ENCODE measurements around the gene WNT16. TPM values are rescaled to one million over a fixed set of nuclear protein-coding genes. Genes with fewer than 3 reads are reported as not detected.

WNT16 gene
- total RNA-seq, 1 donor from 2014 or later = not detected

DNA sequence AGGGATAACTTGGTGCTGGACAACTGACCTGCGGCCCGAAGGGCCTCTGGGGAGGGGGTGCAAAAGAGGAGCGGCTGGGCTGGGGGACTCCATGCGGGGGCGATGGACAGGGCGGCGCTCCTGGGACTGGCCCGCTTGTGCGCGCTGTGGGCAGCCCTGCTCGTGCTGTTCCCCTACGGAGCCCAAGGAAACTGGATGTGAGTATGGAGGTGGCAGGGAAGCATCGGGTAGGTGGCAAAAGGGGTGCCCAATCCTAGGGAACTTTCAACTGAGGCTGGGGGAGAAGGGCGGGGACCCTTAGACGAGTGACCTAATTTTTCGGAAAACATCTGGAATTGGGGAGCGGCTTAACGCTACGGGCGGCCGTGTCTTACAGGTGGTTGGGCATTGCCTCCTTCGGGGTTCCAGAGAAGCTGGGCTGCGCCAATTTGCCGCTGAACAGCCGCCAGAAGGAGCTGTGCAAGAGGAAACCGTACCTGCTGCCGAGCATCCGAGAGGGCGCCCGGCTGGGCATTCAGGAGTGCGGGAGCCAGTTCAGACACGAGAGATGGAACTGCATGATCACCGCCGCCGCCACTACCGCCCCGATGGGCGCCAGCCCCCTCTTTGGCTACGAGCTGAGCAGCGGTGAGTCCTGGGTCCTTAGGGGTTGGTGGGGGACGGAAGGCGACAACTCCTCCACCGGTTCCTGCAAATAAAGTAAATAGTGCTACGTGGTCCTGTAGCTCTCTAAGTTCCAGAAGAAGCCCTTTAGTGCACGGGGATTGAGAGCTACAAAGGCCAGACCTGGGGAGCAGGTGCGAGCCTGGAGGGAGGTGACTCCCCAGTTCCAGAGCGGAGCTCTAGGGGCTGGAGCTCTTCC is 622 bp downstream of the WNT16 start:
- TF ChIP-seq, protein P1, sequence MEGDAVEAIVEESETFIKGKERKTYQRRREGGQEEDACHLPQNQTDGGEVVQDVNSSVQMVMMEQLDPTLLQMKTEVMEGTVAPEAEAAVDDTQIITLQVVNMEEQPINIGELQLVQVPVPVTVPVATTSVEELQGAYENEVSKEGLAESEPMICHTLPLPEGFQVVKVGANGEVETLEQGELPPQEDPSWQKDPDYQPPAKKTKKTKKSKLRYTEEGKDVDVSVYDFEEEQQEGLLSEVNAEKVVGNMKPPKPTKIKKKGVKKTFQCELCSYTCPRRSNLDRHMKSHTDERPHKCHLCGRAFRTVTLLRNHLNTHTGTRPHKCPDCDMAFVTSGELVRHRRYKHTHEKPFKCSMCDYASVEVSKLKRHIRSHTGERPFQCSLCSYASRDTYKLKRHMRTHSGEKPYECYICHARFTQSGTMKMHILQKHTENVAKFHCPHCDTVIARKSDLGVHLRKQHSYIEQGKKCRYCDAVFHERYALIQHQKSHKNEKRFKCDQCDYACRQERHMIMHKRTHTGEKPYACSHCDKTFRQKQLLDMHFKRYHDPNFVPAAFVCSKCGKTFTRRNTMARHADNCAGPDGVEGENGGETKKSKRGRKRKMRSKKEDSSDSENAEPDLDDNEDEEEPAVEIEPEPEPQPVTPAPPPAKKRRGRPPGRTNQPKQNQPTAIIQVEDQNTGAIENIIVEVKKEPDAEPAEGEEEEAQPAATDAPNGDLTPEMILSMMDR (IDR thresholded peaks at IDR 0.05) = no peak
- intact Hi-C loops (cut with DNase I) = no loop called here
- no peak overlapping the region for H3K27ac ChIP-seq
- H3K27me3 ChIP-seq = peaks cover 28% of the 10 kb centered on the region
- no peaks in the 10 kb centered on the region for H3K9me3 ChIP-seq
- peaks cover 8 to 14% of the 10 kb centered on the region in 2 donors for H3K4me1 ChIP-seq
- DNase-seq (ENCODE audit: low spot score in 2 of 2) = no peak
- H3K4me3 ChIP-seq = peak overlapping the region; percentile 15 to 55
- H3K36me3 ChIP-seq = no peaks in the 10 kb centered on the region

DNA sequence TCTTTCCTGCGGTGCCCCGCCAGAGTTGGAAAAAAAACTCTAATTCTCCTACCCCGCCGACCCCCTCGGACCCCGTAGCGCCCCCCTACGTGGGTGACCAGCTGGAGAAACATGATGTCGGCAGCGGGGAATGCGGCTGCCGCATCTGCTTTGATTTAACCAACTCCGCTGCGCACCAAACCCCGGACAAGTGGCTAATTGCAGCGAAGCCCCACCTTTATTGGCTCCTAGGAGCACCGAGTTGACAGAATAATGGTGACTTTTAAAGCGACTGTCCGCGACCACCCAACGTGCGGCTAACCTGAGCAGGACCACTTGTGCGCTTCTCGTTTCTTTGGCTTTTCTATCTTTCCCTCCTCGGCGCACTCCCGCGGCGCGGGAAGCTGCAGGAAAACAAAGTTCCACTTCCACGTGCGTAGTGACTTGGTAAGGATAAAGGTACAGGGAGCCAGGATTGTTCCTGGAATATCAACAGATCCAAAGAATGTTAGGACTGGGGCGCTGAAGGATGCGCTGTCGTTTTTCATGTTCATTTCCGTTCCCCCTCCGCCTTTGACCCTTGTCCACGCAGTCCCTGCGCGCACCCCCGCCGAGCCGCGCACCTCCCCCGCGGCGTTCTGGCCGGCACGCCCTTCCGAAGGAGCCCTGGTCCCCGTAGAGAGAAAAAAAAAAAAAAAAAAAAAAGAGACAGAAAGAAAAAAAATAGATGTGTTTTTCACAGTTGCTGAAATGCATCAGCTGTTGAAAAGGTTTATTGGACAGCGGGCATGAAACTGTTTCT is 1.4 kb downstream of the WNT16 start:
- Histone ChIP-seq H3K9me3 (no peaks in the 10 kb centered on the region), H3K4me1 (peaks cover 8 to 14% of the 10 kb centered on the region in 2 donors), H3K4me3 (peak overlapping the region; percentile 15 to 55), H3K27me3 (peaks cover 28% of the 10 kb centered on the region), H3K27ac (no peak overlapping the region), H3K36me3 (no peaks in the 10 kb centered on the region)
- DNase-seq (ENCODE audit: low spot score in 2 of 2) = no peak
- TF ChIP-seq, protein P1 (IDR thresholded peaks at IDR 0.05) = no peak
- intact Hi-C loops (cut with DNase I) = no loop called here

DNA sequence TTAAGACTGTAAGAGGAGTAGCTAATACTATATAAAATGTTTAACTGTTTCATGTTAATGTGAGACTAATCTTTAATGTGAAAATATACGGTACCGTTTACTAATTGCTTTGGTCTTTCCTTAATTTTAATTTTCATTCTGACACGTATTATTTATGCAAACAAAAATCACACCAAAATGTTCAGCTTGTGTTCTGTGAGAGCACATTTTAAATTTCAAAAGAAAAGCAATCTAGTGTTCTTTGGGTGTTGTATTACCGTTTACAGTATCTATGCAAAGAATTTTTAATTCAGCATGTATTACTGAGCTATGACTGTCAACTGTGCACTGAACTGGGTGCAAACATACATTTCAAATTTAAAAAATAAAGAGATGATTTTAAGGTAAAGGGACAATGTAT is 2.2 kb downstream of the WNT16 start:
- Histone ChIP-seq H3K36me3 (no peaks in the 10 kb centered on the region), H3K4me1 (peaks cover 8 to 14% of the 10 kb centered on the region in 2 donors), H3K27me3 (peaks cover 28% of the 10 kb centered on the region), H3K4me3 (peak overlapping the region in 1 of 2 donors; percentile 55), H3K9me3 (no peaks in the 10 kb centered on the region), H3K27ac (no peak overlapping the region)
- intact Hi-C loops (cut with DNase I) = no loop called here
- DNase-seq (ENCODE audit: low spot score in 2 of 2) = no peak
- TF ChIP-seq, protein P1 (IDR thresholded peaks at IDR 0.05) = no peak

DNA sequence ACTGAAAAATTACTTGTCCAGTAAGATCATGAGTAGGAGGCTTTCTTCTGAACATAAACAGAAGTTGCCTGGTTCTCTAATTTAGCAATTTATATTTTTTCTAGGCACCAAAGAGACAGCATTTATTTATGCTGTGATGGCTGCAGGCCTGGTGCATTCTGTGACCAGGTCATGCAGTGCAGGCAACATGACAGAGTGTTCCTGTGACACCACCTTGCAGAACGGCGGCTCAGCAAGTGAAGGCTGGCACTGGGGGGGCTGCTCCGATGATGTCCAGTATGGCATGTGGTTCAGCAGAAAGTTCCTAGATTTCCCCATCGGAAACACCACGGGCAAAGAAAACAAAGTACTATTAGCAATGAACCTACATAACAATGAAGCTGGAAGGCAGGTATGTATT is 2.8 kb downstream of the WNT16 start:
- no peak for DNase-seq (ENCODE audit: low spot score in 2 of 2)
- Histone ChIP-seq H3K27ac (no peak overlapping the region), H3K4me3 (no peak overlapping the region), H3K27me3 (peaks cover 28% of the 10 kb centered on the region), H3K4me1 (peaks cover 8 to 14% of the 10 kb centered on the region in 2 donors), H3K36me3 (no peaks in the 10 kb centered on the region), H3K9me3 (no peaks in the 10 kb centered on the region)
- TF ChIP-seq, protein P1 (IDR thresholded peaks at IDR 0.05) = no peak
- intact Hi-C loops (cut with DNase I) = no loop called here

DNA sequence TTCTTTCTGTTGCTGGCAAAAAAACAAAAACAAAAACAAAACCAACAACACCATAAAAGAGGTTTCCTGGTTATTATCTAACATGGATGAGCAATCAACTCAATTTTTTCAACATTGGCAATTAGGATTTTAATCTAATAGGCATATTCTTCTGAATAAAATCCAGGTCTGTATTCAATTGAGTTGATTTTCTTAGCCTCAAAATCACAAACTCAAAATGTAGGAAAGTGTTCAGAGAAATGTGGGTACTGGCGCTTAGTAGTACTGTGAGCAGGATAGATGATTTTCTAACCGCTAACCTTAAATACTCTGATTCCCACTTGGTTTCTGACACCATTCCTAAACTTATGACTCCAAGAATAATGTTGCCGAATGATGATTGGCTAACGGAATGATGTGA is 5.6 kb downstream of the WNT16 start:
- H3K27me3 ChIP-seq = peaks cover 23% of the 10 kb centered on the region
- H3K9me3 ChIP-seq = no peaks in the 10 kb centered on the region
- TF ChIP-seq, protein P1 (IDR thresholded peaks at IDR 0.05) = no peak
- intact Hi-C loops (cut with DNase I) = no loop called here
- no peak for DNase-seq (ENCODE audit: low spot score in 2 of 2)
- peaks cover 7 to 13% of the 10 kb centered on the region in 2 donors for H3K4me1 ChIP-seq
- no peak overlapping the region for H3K27ac ChIP-seq
- no peaks in the 10 kb centered on the region for H3K36me3 ChIP-seq
- no peak overlapping the region for H3K4me3 ChIP-seq

Measured in ascending aorta (tissue), 2 donors.